Activated CD8-positive, alpha-beta T cell treated with anti-CD3 and anti-CD28 coated beads, Interleukin-2, amount 10 ng/mL, durations not matched to agents 7 days and 5 days (primary cell): ENCODE data around the gene PTX4. TPM values are rescaled to one million over a fixed set of nuclear protein-coding genes. Genes with fewer than 3 reads are reported as not detected.

Source experiments
- ATAC-seq: fragments of 150-1000 bp; cut with Tn5 transposase; one replicate; pipeline ENCODE4 v1.10.0; 2021; ENCODE audit warnings: moderate library complexity
- CTCF ChIA-PET: fragments of 350-600 bp; sonication (Branson Sonifier 250); formaldehyde crosslinking; loops from one replicate; lab custom pipeline; 2021; ENCODE audit warnings: antibody characterized with exemption; lab: Charles Lee
- POLR2A ChIA-PET: fragments of 350-600 bp; sonication (Branson Sonifier 250); formaldehyde crosslinking; loops from one replicate; lab custom pipeline; 2021; ENCODE audit warnings: antibody characterized with exemption; lab: Charles Lee
- DNase-seq: peaks from one replicate; pipeline ENCODE4 v3.0.0-alpha.2; 2020
- H3K27ac Mint-ChIP-seq: one replicate; pipeline ENCODE4 v1.8.0; 2021; ENCODE audit warnings: mild to moderate bottlenecking, mixed read lengths
- H3K27me3 Mint-ChIP-seq: one replicate; pipeline ENCODE4 v1.8.0; 2021; ENCODE audit warnings: low read depth, mixed read lengths
- H3K36me3 Mint-ChIP-seq: one replicate; pipeline ENCODE4 v1.8.0; 2021; ENCODE audit warnings: low read depth, mixed read lengths
- H3K4me1 Mint-ChIP-seq: one replicate; pipeline ENCODE4 v1.8.0; 2021; ENCODE audit warnings: low read depth, mixed read lengths
- H3K4me3 Mint-ChIP-seq: one replicate; pipeline ENCODE4 v1.8.0; 2021; ENCODE audit warnings: mild to moderate bottlenecking, mixed read lengths
- H3K9me3 Mint-ChIP-seq: one replicate; pipeline ENCODE4 v1.8.0; 2022; ENCODE audit warnings: mixed read lengths; ENCODE audit not compliant: insufficient read depth
- total RNA-seq, 2 experiments: library from RNA; stranded (reverse); gene quantifications; one replicate each; pipeline ENCODE4 v1.2.3, GENCODE V29; 2021

The PTX4 gene
- total RNA-seq, 2 experiments from 2014 or later, result not detected

GRCh38 chr16:1531638-1531910, 42.8 kb upstream of the PTX4 start:
- no peak overlapping the region for H3K4me3 Mint-ChIP-seq
- POLR2A ChIA-PET, result no interaction called here
- peaks cover 19% of the 10 kb centered on the region for H3K36me3 Mint-ChIP-seq
- ATAC-seq (no peak), DNase-seq (no peak)
- no peak overlapping the region for H3K27ac Mint-ChIP-seq
- CTCF ChIA-PET, result no interaction called here
- H3K4me1 Mint-ChIP-seq, result peaks cover 43% of the 10 kb centered on the region
- H3K27me3 Mint-ChIP-seq, result no peaks in the 10 kb centered on the region
- no peaks in the 10 kb centered on the region for H3K9me3 Mint-ChIP-seq

- Mint-ChIP-seq H3K4me1 (peaks cover 40% of the 10 kb centered on the region), H3K27ac (no peak overlapping the region), H3K36me3 (peaks cover 14% of the 10 kb centered on the region), H3K27me3 (no peaks in the 10 kb centered on the region), H3K4me3 (no peak overlapping the region), H3K9me3 (no peaks in the 10 kb centered on the region)
- no peak for DNase-seq
- ChIA-PET POLR2A (no interaction called here), CTCF (no interaction called here)
- no peak for ATAC-seq
Observed at GRCh38 chr16:1530883-1531637, 42.3 kb upstream of the PTX4 start.

GRCh38 chr16:1530349-1530882, 41.7 kb upstream of the PTX4 start:
- H3K36me3 Mint-ChIP-seq, result peaks cover 9% of the 10 kb centered on the region
- ChIA-PET POLR2A (no interaction called here), CTCF (no interaction called here)
- H3K9me3 Mint-ChIP-seq, result no peaks in the 10 kb centered on the region
- H3K27me3 Mint-ChIP-seq, result no peaks in the 10 kb centered on the region
- H3K4me3 Mint-ChIP-seq, result no peak overlapping the region
- DNase-seq (no peak), ATAC-seq (no peak)
- peak overlapping the region; percentile 39 for H3K27ac Mint-ChIP-seq
- peaks cover 43% of the 10 kb centered on the region for H3K4me1 Mint-ChIP-seq

GRCh38 chr16:1528921-1529537, 40.3 kb upstream of the PTX4 start:
- DNase-seq, result no peak
- Mint-ChIP-seq H3K27ac (peak overlapping the region; percentile 67), H3K36me3 (peaks cover under 1% of the 10 kb centered on the region), H3K27me3 (no peaks in the 10 kb centered on the region), H3K9me3 (no peaks in the 10 kb centered on the region), H3K4me3 (no peak overlapping the region), H3K4me1 (peaks cover 46% of the 10 kb centered on the region)
- ChIA-PET POLR2A (no interaction called here), CTCF (no interaction called here)
- ATAC-seq, result no peak

- Mint-ChIP-seq H3K27ac (peak overlapping the region; percentile 80), H3K27me3 (no peaks in the 10 kb centered on the region), H3K36me3 (peaks cover 2% of the 10 kb centered on the region), H3K4me1 (peaks cover 42% of the 10 kb centered on the region), H3K4me3 (no peak overlapping the region), H3K9me3 (no peaks in the 10 kb centered on the region)
- no peak for ATAC-seq
- POLR2A ChIA-PET, result interaction anchor here (0.7 kb wide), 1 partner anchor 10 kb away, joined by 4 read pairs; no protein-coding TSS in a partner anchor
- CTCF ChIA-PET, result interaction anchor here (0.9 kb wide), 1 partner anchor 8 kb away, joined by 3 read pairs; no protein-coding TSS in a partner anchor
- no peak for DNase-seq
Observed at GRCh38 chr16:1527836-1528811, 39.4 kb upstream of the PTX4 start.

- DNase-seq, result peak; percentile 38
- peak; percentile 68 for ATAC-seq
- no peaks in the 10 kb centered on the region for H3K27me3 Mint-ChIP-seq
- peaks cover 33% of the 10 kb centered on the region for H3K4me1 Mint-ChIP-seq
- H3K36me3 Mint-ChIP-seq, result peaks cover 2% of the 10 kb centered on the region
- peak overlapping the region; percentile 67 for H3K4me3 Mint-ChIP-seq
- peak overlapping the region; percentile 80 for H3K27ac Mint-ChIP-seq
- POLR2A ChIA-PET, result interaction anchor here (0.7 kb wide), 1 partner anchor 11 kb away, joined by 4 read pairs; no protein-coding TSS in a partner anchor
- no peaks in the 10 kb centered on the region for H3K9me3 Mint-ChIP-seq
- CTCF ChIA-PET, result interaction anchor here (0.9 kb wide), 1 partner anchor 9 kb away, joined by 3 read pairs; no protein-coding TSS in a partner anchor
Observed at GRCh38 chr16:1526608-1527555, 38.1 kb upstream of the PTX4 start.

- CTCF ChIA-PET, result interaction anchor here (1.3 kb wide), 1 partner anchor 33 kb away, joined by 3 read pairs; no protein-coding TSS in a partner anchor
- H3K4me3 Mint-ChIP-seq, result peak overlapping the region; percentile 67
- H3K27ac Mint-ChIP-seq, result peak overlapping the region; percentile 87
- no peaks in the 10 kb centered on the region for H3K9me3 Mint-ChIP-seq
- ATAC-seq (peak; percentile 48), DNase-seq (peak; percentile 34)
- peaks cover 33% of the 10 kb centered on the region for H3K4me1 Mint-ChIP-seq
- peaks cover 2% of the 10 kb centered on the region for H3K36me3 Mint-ChIP-seq
- H3K27me3 Mint-ChIP-seq, result no peaks in the 10 kb centered on the region
- POLR2A ChIA-PET, result no interaction called here
Observed at GRCh38 chr16:1525871-1526607, 37.3 kb upstream of the PTX4 start.

GRCh38 chr16:1524366-1524765, 35.6 kb upstream of the PTX4 start:
- CTCF ChIA-PET, result interaction anchor here (0.8 kb wide), 1 partner anchor 161 kb away, joined by 3 read pairs; no protein-coding TSS in a partner anchor
- Mint-ChIP-seq H3K4me3 (no peak overlapping the region), H3K27ac (no peak overlapping the region), H3K4me1 (peaks cover 28% of the 10 kb centered on the region), H3K36me3 (peaks cover 2% of the 10 kb centered on the region), H3K9me3 (no peaks in the 10 kb centered on the region), H3K27me3 (no peaks in the 10 kb centered on the region)
- DNase-seq (no peak), ATAC-seq (no peak)
- POLR2A ChIA-PET, result no interaction called here

- ChIA-PET CTCF (interaction anchor here (0.8 kb wide), 1 partner anchor 160 kb away, joined by 3 read pairs; no protein-coding TSS in a partner anchor), POLR2A (interaction anchor here (1.5 kb wide), 1 partner anchor 15 kb away, joined by 3 read pairs; no protein-coding TSS in a partner anchor)
- H3K9me3 Mint-ChIP-seq, result no peaks in the 10 kb centered on the region
- peaks cover 27% of the 10 kb centered on the region for H3K4me1 Mint-ChIP-seq
- ATAC-seq, result no peak
- H3K27ac Mint-ChIP-seq, result no peak overlapping the region
- no peak for DNase-seq
- H3K36me3 Mint-ChIP-seq, result peaks cover 2% of the 10 kb centered on the region
- H3K27me3 Mint-ChIP-seq, result no peaks in the 10 kb centered on the region
- H3K4me3 Mint-ChIP-seq, result no peak overlapping the region
Observed at GRCh38 chr16:1523581-1524245, 35.0 kb upstream of the PTX4 start.

GRCh38 chr16:1520461-1520860, 31.7 kb upstream of the PTX4 start:
- ATAC-seq (no peak), DNase-seq (no peak)
- ChIA-PET CTCF (no interaction called here), POLR2A (no interaction called here)
- Mint-ChIP-seq H3K27me3 (no peaks in the 10 kb centered on the region), H3K4me1 (peaks cover 4% of the 10 kb centered on the region), H3K27ac (no peak overlapping the region), H3K36me3 (peaks cover 2% of the 10 kb centered on the region), H3K4me3 (no peak overlapping the region), H3K9me3 (no peaks in the 10 kb centered on the region)
